ENCODE data around the gene TIAM2.

Gene TIAM2

GRCh38 chr6:155147958-155148663, 153.0 kb downstream of the TIAM2 start:
- Histone ChIP-seq H3K23ac (ENCODE audit: low read length) (no peak overlapping the region), H3K4me2 (ENCODE audit: low read length) (no peak overlapping the region), H3K4me1 (ENCODE audit: control insufficient read depth in 1 of 2, insufficient read depth in 2 of 2, low read length in 2 of 2) (peaks cover 0 to 6% of the 10 kb centered on the region in 2 experiments), H3K36me3 (ENCODE audit: control insufficient read depth in 1 of 2, insufficient read depth in 2 of 2, low read length in 2 of 2) (no peaks in the 10 kb centered on the region), H2BK5ac (ENCODE audit: low read depth, low read length, poor library complexity) (no peak overlapping the region), H3K4ac (ENCODE audit: low read depth, low read length) (no peak overlapping the region), H2BK120ac (ENCODE audit: insufficient read depth, low read length, poor library complexity) (no peak overlapping the region), H3K27me3 (ENCODE audit: insufficient read depth, low read length) (no peaks in the 10 kb centered on the region), H3K4me3 (ENCODE audit: low read depth, low read length) (no peak overlapping the region), H3K27ac (ENCODE audit: low read depth, low read length) (no peak overlapping the region), H3K14ac (ENCODE audit: low read length) (no peak overlapping the region), H3K9ac (ENCODE audit: low read length) (no peak overlapping the region), H2AK5ac (ENCODE audit: low read length) (no peak overlapping the region), H4K12ac (ENCODE audit: low read depth, low read length) (no peak overlapping the region), H3K9me3 (ENCODE audit: insufficient read depth, low read depth, low read length) (no peaks in the 10 kb centered on the region), H4K91ac (ENCODE audit: low read depth, low read length) (no peak overlapping the region), H3K79me1 (ENCODE audit: low read length) (no peaks in the 10 kb centered on the region), H2AFZ (ENCODE audit: insufficient read depth, low read length, poor library complexity) (no peak overlapping the region), H3K79me2 (ENCODE audit: control insufficient read depth, insufficient read depth, low read length, poor library complexity) (no peaks in the 10 kb centered on the region), H4K8ac (ENCODE audit: low read depth, low read length) (no peak overlapping the region), H3K18ac (ENCODE audit: low read length) (no peak overlapping the region), H2BK12ac (ENCODE audit: low read length) (no peak overlapping the region)
- no CpG with 5 or more reads among the region's 7 CpGs for WGBS (ENCODE audit: extremely low coverage, insufficient coverage, insufficient read length)
- DNase-seq, result peak in 1 of 2 donors; percentile 44

GRCh38 chr6:155150967-155151671, 156.0 kb downstream of the TIAM2 start:
- no peak overlapping the region for H3K14ac ChIP-seq (ENCODE audit: low read length)
- no peak overlapping the region for H2BK120ac ChIP-seq (ENCODE audit: insufficient read depth, low read length, poor library complexity)
- no peak overlapping the region for H2AFZ ChIP-seq (ENCODE audit: insufficient read depth, low read length, poor library complexity)
- H3K27ac ChIP-seq (ENCODE audit: low read depth, low read length), result no peak overlapping the region
- no peaks in the 10 kb centered on the region for H3K79me1 ChIP-seq (ENCODE audit: low read length)
- no peak overlapping the region for H4K12ac ChIP-seq (ENCODE audit: low read depth, low read length)
- H4K8ac ChIP-seq (ENCODE audit: low read depth, low read length), result no peak overlapping the region
- no peak overlapping the region for H3K9ac ChIP-seq (ENCODE audit: low read length)
- no peak overlapping the region for H3K4me3 ChIP-seq (ENCODE audit: low read depth, low read length)
- no peaks in the 10 kb centered on the region for H3K9me3 ChIP-seq (ENCODE audit: insufficient read depth, low read depth, low read length)
- H2BK12ac ChIP-seq (ENCODE audit: low read length), result no peak overlapping the region
- DNase-seq, result no peak
- no peaks in the 10 kb centered on the region for H3K36me3 ChIP-seq (ENCODE audit: control insufficient read depth in 1 of 2, insufficient read depth in 2 of 2, low read length in 2 of 2)
- no peaks in the 10 kb centered on the region for H3K79me2 ChIP-seq (ENCODE audit: control insufficient read depth, insufficient read depth, low read length, poor library complexity)
- WGBS (ENCODE audit: extremely low coverage, insufficient coverage, insufficient read length), result no CpG with 5 or more reads among the region's 9 CpGs
- no peak overlapping the region for H2BK5ac ChIP-seq (ENCODE audit: low read depth, low read length, poor library complexity)
- no peaks in the 10 kb centered on the region for H3K27me3 ChIP-seq (ENCODE audit: insufficient read depth, low read length)
- no peak overlapping the region for H3K23ac ChIP-seq (ENCODE audit: low read length)
- no peak overlapping the region for H3K18ac ChIP-seq (ENCODE audit: low read length)
- H3K4me1 ChIP-seq (ENCODE audit: control insufficient read depth in 1 of 2, insufficient read depth in 2 of 2, low read length in 2 of 2), result peaks cover 5 to 12% of the 10 kb centered on the region in 2 experiments
- H2AK5ac ChIP-seq (ENCODE audit: low read length), result no peak overlapping the region
- no peak overlapping the region for H3K4ac ChIP-seq (ENCODE audit: low read depth, low read length)
- no peak overlapping the region for H3K4me2 ChIP-seq (ENCODE audit: low read length)
- no peak overlapping the region for H4K91ac ChIP-seq (ENCODE audit: low read depth, low read length)

GRCh38 chr6:155152211-155153076, 157.3 kb downstream of the TIAM2 start:
- no peak overlapping the region for H4K12ac ChIP-seq (ENCODE audit: low read depth, low read length)
- no peak overlapping the region for H2AK5ac ChIP-seq (ENCODE audit: low read length)
- H3K18ac ChIP-seq (ENCODE audit: low read length), result no peak overlapping the region
- H3K27me3 ChIP-seq (ENCODE audit: insufficient read depth, low read length), result no peaks in the 10 kb centered on the region
- WGBS (ENCODE audit: extremely low coverage, insufficient coverage, insufficient read length), result no CpG with 5 or more reads among the region's 11 CpGs
- no peak overlapping the region for H3K23ac ChIP-seq (ENCODE audit: low read length)
- H3K79me2 ChIP-seq (ENCODE audit: control insufficient read depth, insufficient read depth, low read length, poor library complexity), result no peaks in the 10 kb centered on the region
- no peak overlapping the region for H3K14ac ChIP-seq (ENCODE audit: low read length)
- no peak overlapping the region for H2BK12ac ChIP-seq (ENCODE audit: low read length)
- no peak overlapping the region for H3K4ac ChIP-seq (ENCODE audit: low read depth, low read length)
- H3K9me3 ChIP-seq (ENCODE audit: insufficient read depth, low read depth, low read length), result no peaks in the 10 kb centered on the region
- H4K8ac ChIP-seq (ENCODE audit: low read depth, low read length), result no peak overlapping the region
- H2AFZ ChIP-seq (ENCODE audit: insufficient read depth, low read length, poor library complexity), result no peak overlapping the region
- H3K4me3 ChIP-seq (ENCODE audit: low read depth, low read length), result no peak overlapping the region
- no peak overlapping the region for H2BK5ac ChIP-seq (ENCODE audit: low read depth, low read length, poor library complexity)
- H4K91ac ChIP-seq (ENCODE audit: low read depth, low read length), result no peak overlapping the region
- no peaks in the 10 kb centered on the region for H3K79me1 ChIP-seq (ENCODE audit: low read length)
- H2BK120ac ChIP-seq (ENCODE audit: insufficient read depth, low read length, poor library complexity), result no peak overlapping the region
- no peak overlapping the region for H3K27ac ChIP-seq (ENCODE audit: low read depth, low read length)
- H3K9ac ChIP-seq (ENCODE audit: low read length), result no peak overlapping the region
- H3K4me1 ChIP-seq (ENCODE audit: control insufficient read depth in 1 of 2, insufficient read depth in 2 of 2, low read length in 2 of 2), result peaks cover 5 to 12% of the 10 kb centered on the region in 2 experiments
- DNase-seq, result no peak
- no peaks in the 10 kb centered on the region for H3K36me3 ChIP-seq (ENCODE audit: control insufficient read depth in 1 of 2, insufficient read depth in 2 of 2, low read length in 2 of 2)
- H3K4me2 ChIP-seq (ENCODE audit: low read length), result no peak overlapping the region

GRCh38 chr6:155154158-155154830, 159.2 kb downstream of the TIAM2 start:
- WGBS (ENCODE audit: extremely low coverage, insufficient coverage, insufficient read length), result no CpG with 5 or more reads among the region's 11 CpGs
- peak overlapping the region; percentile 57 for H2BK5ac ChIP-seq (ENCODE audit: low read depth, low read length, poor library complexity)

More at GRCh38 chr6:155154158-155154830, 159.2 kb downstream of the TIAM2 start:
- Histone ChIP-seq H3K9ac (ENCODE audit: low read length) (no peak overlapping the region), H2BK12ac (ENCODE audit: low read length) (peak overlapping the region; percentile 84), H3K79me2 (ENCODE audit: control insufficient read depth, insufficient read depth, low read length, poor library complexity) (no peaks in the 10 kb centered on the region), H3K23ac (ENCODE audit: low read length) (no peak overlapping the region), H3K36me3 (ENCODE audit: control insufficient read depth in 1 of 2, insufficient read depth in 2 of 2, low read length in 2 of 2) (no peaks in the 10 kb centered on the region), H3K9me3 (ENCODE audit: insufficient read depth, low read depth, low read length) (no peaks in the 10 kb centered on the region), H3K27me3 (ENCODE audit: insufficient read depth, low read length) (no peaks in the 10 kb centered on the region), H3K18ac (ENCODE audit: low read length) (no peak overlapping the region), H3K4me1 (ENCODE audit: control insufficient read depth in 1 of 2, insufficient read depth in 2 of 2, low read length in 2 of 2) (peaks cover 5 to 9% of the 10 kb centered on the region in 2 experiments), H3K4me2 (ENCODE audit: low read length) (peak overlapping the region; percentile 43), H2AFZ (ENCODE audit: insufficient read depth, low read length, poor library complexity) (peak overlapping the region; percentile 1), H2AK5ac (ENCODE audit: low read length) (no peak overlapping the region), H3K14ac (ENCODE audit: low read length) (no peak overlapping the region), H2BK120ac (ENCODE audit: insufficient read depth, low read length, poor library complexity) (peak overlapping the region; percentile 63), H3K79me1 (ENCODE audit: low read length) (no peaks in the 10 kb centered on the region), H3K4me3 (ENCODE audit: low read depth, low read length) (no peak overlapping the region), H4K12ac (ENCODE audit: low read depth, low read length) (no peak overlapping the region), H4K91ac (ENCODE audit: low read depth, low read length) (peak overlapping the region; percentile 61), H4K8ac (ENCODE audit: low read depth, low read length) (peak overlapping the region; percentile 57), H3K4ac (ENCODE audit: low read depth, low read length) (no peak overlapping the region), H3K27ac (ENCODE audit: low read depth, low read length) (peak overlapping the region; percentile 46)
- DNase-seq, result peak; percentile 56 to 94

All from trophoblast cell (in vitro differentiated cells and primary cell).